Thoracic aorta (tissue), 2 donors: ENCODE results near the gene AKAP6. TPM values are rescaled to one million over a fixed set of nuclear protein-coding genes. Genes with fewer than 3 reads are reported as not detected.

ENCODE experiments used
- ATAC-seq: fragments of 150-250 bp; one replicate; pipeline ENCODE4 v1.8.0; 2017; ENCODE audit warnings: low read depth; ENCODE audit not compliant: insufficient number of reproducible peaks, low FRiP score
- DNase-seq: peaks from one replicate; pipeline ENCODE4 v3.0.0-alpha.2; 2020; ENCODE audit warnings: low spot score
- H3K27ac ChIP-seq, 2 donors: fragments of 200-600 bp; sonication (generic); 1 replicate in 1 of 2; 2 replicates in 1 of 2; pipeline ENCODE4 v1.5.1; 2016; ENCODE audit warnings: mild to moderate bottlenecking in 2 of 2, moderate library complexity in 2 of 2
- H3K27me3 ChIP-seq: fragments of 200-600 bp; sonication (generic); replicated peaks from 2 replicates; pipeline ENCODE4 v1.6.0; 2016; ENCODE audit warnings: mild to moderate bottlenecking; ENCODE audit not compliant: insufficient read depth
- H3K36me3 ChIP-seq: fragments of 200-600 bp; sonication (generic); one replicate; pipeline ENCODE4 v1.5.1; 2016
- H3K4me1 ChIP-seq, 2 donors: fragments of 200-600 bp; sonication (generic); 1 replicate in 1 of 2; 2 replicates in 1 of 2; pipeline versions ENCODE4 v1.5.1 to v1.6.0; 2016; ENCODE audit warnings: low read depth in 2 of 2, mild to moderate bottlenecking in 1 of 2; ENCODE audit not compliant: control insufficient read depth in 1 of 2
- H3K4me3 ChIP-seq: fragments of 200-600 bp; sonication (generic); 2 replicates; pipeline ENCODE4 v1.5.1; 2016; ENCODE audit warnings: mild to moderate bottlenecking
- H3K9me3 ChIP-seq: fragments of 200-600 bp; sonication (generic); 2 replicates; pipeline ENCODE4 v1.5.1; 2016
- CTCF ChIP-seq: fragments of 200-600 bp; sonication (generic); IDR thresholded peaks from one replicate; pipeline ENCODE4 v1.5.1; 2019; ENCODE audit warnings: antibody characterized with exemption
- total RNA-seq, 2 donors: library from RNA; depleted of rRNA; stranded (reverse); fragments of >200 nt; gene quantifications; one replicate each; pipeline versions ENCODE4 v1.1.0 to v1.2.3, GENCODE V29; 2016

The AKAP6 gene
- total RNA-seq, 2 donors from 2014 or later = 78.9 to 104 TPM

- no peaks in the 10 kb centered on the region for H3K27me3 ChIP-seq
- H3K4me3 ChIP-seq = no peak overlapping the region
- ATAC-seq (no peak), DNase-seq (no peak)
- TF ChIP-seq CTCF = no peak
- H3K9me3 ChIP-seq = peaks cover under 1% of the 10 kb centered on the region
- peak overlapping the region; percentile 33 to 65 for H3K27ac ChIP-seq
- no peaks in the 10 kb centered on the region for H3K36me3 ChIP-seq
- H3K4me1 ChIP-seq = peaks cover 26 to 67% of the 10 kb centered on the region in 2 donors
Measured at GRCh38 chr14:32470161-32470715, 141.1 kb downstream of the AKAP6 start.

GRCh38 chr14:32471181-32471580, 142.1 kb downstream of the AKAP6 start:
- H3K27ac ChIP-seq = peak overlapping the region; percentile 65 to 68
- no peak for ATAC-seq

GRCh38 chr14:32472076-32472475, 143.0 kb downstream of the AKAP6 start:
- H3K4me1 ChIP-seq = peaks cover 26 to 77% of the 10 kb centered on the region in 2 donors

More at GRCh38 chr14:32471181-32471580, 142.1 kb downstream of the AKAP6 start:
- Histone ChIP-seq H3K27me3 (no peaks in the 10 kb centered on the region), H3K36me3 (no peaks in the 10 kb centered on the region), H3K4me3 (no peak overlapping the region), H3K4me1 (peaks cover 26 to 68% of the 10 kb centered on the region in 2 donors), H3K9me3 (no peaks in the 10 kb centered on the region)
- no peak for DNase-seq
- no peak for TF ChIP-seq CTCF

GRCh38 chr14:32472512-32473463, 143.7 kb downstream of the AKAP6 start:
- no peak for DNase-seq
- ATAC-seq = no peak
- Histone ChIP-seq H3K27me3 (no peaks in the 10 kb centered on the region), H3K4me3 (peak overlapping the region; percentile 32), H3K36me3 (no peaks in the 10 kb centered on the region), H3K9me3 (no peaks in the 10 kb centered on the region), H3K27ac (peak overlapping the region; percentile 65 to 68), H3K4me1 (peaks cover 31 to 84% of the 10 kb centered on the region in 2 donors)
- no peak for TF ChIP-seq CTCF

More at GRCh38 chr14:32472076-32472475, 143.0 kb downstream of the AKAP6 start:
- H3K27me3 ChIP-seq = no peaks in the 10 kb centered on the region
- no peak for DNase-seq
- no peaks in the 10 kb centered on the region for H3K36me3 ChIP-seq
- no peak for ATAC-seq
- no peaks in the 10 kb centered on the region for H3K9me3 ChIP-seq
- H3K4me3 ChIP-seq = no peak overlapping the region
- TF ChIP-seq CTCF = no peak
- H3K27ac ChIP-seq = peak overlapping the region; percentile 65 to 68

GRCh38 chr14:32473464-32473855, 144.4 kb downstream of the AKAP6 start:
- DNase-seq = no peak
- Histone ChIP-seq H3K36me3 (no peaks in the 10 kb centered on the region), H3K4me1 (peaks cover 28 to 84% of the 10 kb centered on the region in 2 donors), H3K27me3 (no peaks in the 10 kb centered on the region), H3K9me3 (no peaks in the 10 kb centered on the region), H3K4me3 (no peak overlapping the region), H3K27ac (peak overlapping the region; percentile 65 to 68)
- no peak for TF ChIP-seq CTCF
- no peak for ATAC-seq
